ENCODE measurements around the gene FSTL4.

DNA sequence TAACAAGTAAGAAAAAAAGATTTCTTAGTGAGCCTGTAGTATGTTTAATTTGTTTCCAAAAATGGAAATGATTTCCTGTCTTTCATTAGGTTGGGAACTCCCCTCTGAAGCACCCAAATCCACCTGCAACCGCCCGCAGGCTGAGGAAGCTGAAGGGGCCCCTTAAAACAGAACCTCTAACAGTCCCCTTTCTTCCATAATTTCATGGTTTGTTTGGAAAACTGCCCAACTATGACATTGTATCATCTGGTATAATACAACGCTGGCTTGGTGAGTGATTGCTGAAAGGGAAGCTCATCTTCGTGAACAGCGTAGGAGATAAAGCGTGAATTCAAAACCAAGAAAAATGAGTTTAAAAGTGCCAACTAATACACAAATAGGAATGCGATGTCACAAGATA lies 215.5 kb downstream of the FSTL4 start:
- TF ChIP-seq CTCF (IDR thresholded peaks at IDR 0.05 in 4 of 5, conservative IDR thresholded peaks at IDR 0.05 in 1 of 5), result no peak
- TF ChIP-seq POLR2A (IDR thresholded peaks at IDR 0.05), result no peak

Data from gastrocnemius medialis (tissue), 4 donors.